Glutamatergic neuron (in vitro differentiated cells): Measurements from ENCODE around the gene DEPDC5. TPM values are rescaled to one million over a fixed set of nuclear protein-coding genes. Genes with fewer than 3 reads are reported as not detected.

ENCODE experiments used
- DNase-seq: peaks from one replicate; pipeline ENCODE4 v3.0.0; 2022
- H3K27ac Mint-ChIP-seq: one replicate; pipeline ENCODE4 v1.8.0; 2020; ENCODE audit warnings: mild to moderate bottlenecking, mixed read lengths, inconsistent platforms; ENCODE audit not compliant: unreplicated experiment
- H3K27me3 Mint-ChIP-seq: one replicate; pipeline ENCODE4 v1.8.0; 2020; ENCODE audit warnings: mild to moderate bottlenecking, moderate library complexity, mixed read lengths, inconsistent platforms; ENCODE audit not compliant: unreplicated experiment
- H3K36me3 Mint-ChIP-seq: one replicate; pipeline ENCODE4 v1.8.0; 2020; ENCODE audit warnings: mild to moderate bottlenecking, mixed read lengths, inconsistent platforms; ENCODE audit not compliant: unreplicated experiment
- H3K4me1 Mint-ChIP-seq: one replicate; pipeline ENCODE4 v1.8.0; 2020; ENCODE audit warnings: mild to moderate bottlenecking, low read depth, mixed read lengths, inconsistent platforms; ENCODE audit not compliant: unreplicated experiment
- H3K4me3 Mint-ChIP-seq: one replicate; pipeline ENCODE4 v1.8.0; 2020; ENCODE audit warnings: mild to moderate bottlenecking, mixed read lengths, inconsistent platforms; ENCODE audit not compliant: unreplicated experiment
- H3K9me3 Mint-ChIP-seq: one replicate; pipeline ENCODE4 v1.8.0; 2020; ENCODE audit warnings: mild to moderate bottlenecking, moderate library complexity, mixed read lengths, inconsistent platforms; ENCODE audit not compliant: unreplicated experiment
- total RNA-seq: library from RNA; stranded (reverse); fragmentation: NEBNext Ultra II Directional; extraction: Animal tissue kit (Norgen Biotek cat#: 25700); gene quantifications from one replicate; pipeline ENCODE4 v1.2.1, GENCODE V29; 2021; ENCODE audit not compliant: unreplicated experiment
- TF ChIP-seq, protein P1 (sequence below): fragments of 200-600 bp; sonication (generic); IDR thresholded peaks from one replicate; pipeline ENCODE4 v1.5.0; 2021; ENCODE audit not compliant: partially characterized antibody, unreplicated experiment

The DEPDC5 gene
- total RNA-seq, 1 donor from 2014 or later, result 32.0 TPM

DNA sequence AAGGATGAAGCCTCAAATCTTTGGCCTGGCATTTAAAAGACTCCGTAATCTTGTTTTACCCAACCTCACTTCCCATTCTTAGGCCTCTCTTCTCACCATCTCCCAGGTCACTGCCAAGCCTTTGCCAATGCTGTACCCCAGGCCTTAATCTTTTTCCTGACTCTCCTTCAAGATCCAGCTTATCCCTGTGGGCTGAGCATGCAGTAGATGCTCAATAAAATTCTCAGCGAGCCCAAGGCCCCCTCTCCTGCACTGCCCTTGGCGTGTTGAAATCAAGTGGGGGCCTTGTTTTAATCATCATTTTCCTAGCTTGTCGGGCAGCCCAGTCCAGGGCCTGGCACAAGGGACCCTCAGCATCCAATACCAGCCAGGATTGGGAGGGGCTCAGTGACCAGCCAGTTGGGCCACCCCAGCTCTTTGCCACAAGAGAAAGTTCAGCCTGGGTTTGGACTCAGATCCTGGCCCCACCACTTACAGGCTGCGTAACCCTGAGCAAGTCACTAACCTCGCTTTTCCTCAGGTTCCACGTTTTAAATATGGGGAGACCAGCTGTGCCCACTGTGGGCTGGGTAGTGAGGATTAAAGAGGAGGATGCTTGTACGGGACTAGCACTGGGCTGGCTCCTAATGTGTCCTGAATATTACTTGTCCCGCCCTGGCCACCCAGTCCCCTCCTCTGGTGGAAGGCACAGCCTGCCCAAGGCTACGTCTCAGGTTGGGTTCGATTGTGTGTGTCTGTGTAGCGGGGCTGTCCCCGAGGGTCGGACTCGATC lies 189.6 kb downstream of the DEPDC5 start:
- no peaks in the 10 kb centered on the region for H3K36me3 Mint-ChIP-seq
- DNase-seq, result no peak
- TF ChIP-seq, protein P1, sequence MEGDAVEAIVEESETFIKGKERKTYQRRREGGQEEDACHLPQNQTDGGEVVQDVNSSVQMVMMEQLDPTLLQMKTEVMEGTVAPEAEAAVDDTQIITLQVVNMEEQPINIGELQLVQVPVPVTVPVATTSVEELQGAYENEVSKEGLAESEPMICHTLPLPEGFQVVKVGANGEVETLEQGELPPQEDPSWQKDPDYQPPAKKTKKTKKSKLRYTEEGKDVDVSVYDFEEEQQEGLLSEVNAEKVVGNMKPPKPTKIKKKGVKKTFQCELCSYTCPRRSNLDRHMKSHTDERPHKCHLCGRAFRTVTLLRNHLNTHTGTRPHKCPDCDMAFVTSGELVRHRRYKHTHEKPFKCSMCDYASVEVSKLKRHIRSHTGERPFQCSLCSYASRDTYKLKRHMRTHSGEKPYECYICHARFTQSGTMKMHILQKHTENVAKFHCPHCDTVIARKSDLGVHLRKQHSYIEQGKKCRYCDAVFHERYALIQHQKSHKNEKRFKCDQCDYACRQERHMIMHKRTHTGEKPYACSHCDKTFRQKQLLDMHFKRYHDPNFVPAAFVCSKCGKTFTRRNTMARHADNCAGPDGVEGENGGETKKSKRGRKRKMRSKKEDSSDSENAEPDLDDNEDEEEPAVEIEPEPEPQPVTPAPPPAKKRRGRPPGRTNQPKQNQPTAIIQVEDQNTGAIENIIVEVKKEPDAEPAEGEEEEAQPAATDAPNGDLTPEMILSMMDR, result no peak
- H3K4me3 Mint-ChIP-seq, result peak overlapping the region; percentile 74
- H3K27ac Mint-ChIP-seq, result peak overlapping the region; percentile 91
- H3K9me3 Mint-ChIP-seq, result peaks cover 2% of the 10 kb centered on the region
- H3K4me1 Mint-ChIP-seq, result peaks cover 9% of the 10 kb centered on the region
- H3K27me3 Mint-ChIP-seq, result peaks cover 7% of the 10 kb centered on the region

DNA sequence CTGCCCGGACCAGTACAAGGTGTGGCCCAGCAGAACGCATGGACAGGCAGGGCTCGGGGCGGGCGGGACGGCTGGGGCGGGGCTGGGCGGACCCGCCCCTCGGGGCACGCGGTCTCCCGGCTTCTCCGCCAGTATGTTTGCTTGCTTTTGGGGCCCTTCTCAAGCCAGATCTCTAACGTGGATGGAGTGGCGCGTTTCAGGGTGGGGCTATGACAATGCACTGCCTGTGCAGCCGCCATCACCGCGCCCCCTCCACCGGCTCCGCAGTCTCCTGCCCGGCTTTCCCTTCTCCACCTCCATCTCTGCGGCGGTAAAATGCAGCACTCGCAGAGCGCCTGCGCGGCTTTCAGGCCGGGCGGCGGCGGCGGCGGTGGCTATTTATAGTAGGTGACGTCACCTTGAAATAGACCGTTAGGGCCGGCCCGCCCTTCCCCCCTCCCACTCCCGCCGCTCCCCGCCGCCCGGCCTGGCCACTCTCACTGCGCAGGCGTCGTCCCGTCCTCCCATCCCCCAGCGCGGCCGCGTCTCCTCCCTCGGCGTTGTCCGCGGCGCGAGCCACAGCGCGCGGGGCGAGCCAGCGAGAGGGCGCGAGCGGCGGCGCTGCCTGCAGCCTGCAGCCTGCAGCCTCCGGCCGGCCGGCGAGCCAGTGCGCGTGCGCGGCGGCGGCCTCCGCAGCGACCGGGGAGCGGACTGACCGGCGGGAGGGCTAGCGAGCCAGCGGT lies 190.3 kb downstream of the DEPDC5 start, which contains the start of gene YWHAH:
TSS of gene YWHAH (plus strand) at position 558 of the 722 bp plus-strand sequence. CDS start 199 bp downstream, outside the sequence.
- Mint-ChIP-seq H3K4me1 (peaks cover 9% of the 10 kb centered on the region), H3K4me3 (peak within 1 kb of the TSS; percentile 89), H3K36me3 (no peaks in the 10 kb centered on the region), H3K27me3 (peaks cover 7% of the 10 kb centered on the region), H3K9me3 (peaks cover 2% of the 10 kb centered on the region), H3K27ac (peak within 1 kb of the TSS; percentile 91)
- peak; percentile 98 for DNase-seq
- TF ChIP-seq, protein P1, result no peak

DNA sequence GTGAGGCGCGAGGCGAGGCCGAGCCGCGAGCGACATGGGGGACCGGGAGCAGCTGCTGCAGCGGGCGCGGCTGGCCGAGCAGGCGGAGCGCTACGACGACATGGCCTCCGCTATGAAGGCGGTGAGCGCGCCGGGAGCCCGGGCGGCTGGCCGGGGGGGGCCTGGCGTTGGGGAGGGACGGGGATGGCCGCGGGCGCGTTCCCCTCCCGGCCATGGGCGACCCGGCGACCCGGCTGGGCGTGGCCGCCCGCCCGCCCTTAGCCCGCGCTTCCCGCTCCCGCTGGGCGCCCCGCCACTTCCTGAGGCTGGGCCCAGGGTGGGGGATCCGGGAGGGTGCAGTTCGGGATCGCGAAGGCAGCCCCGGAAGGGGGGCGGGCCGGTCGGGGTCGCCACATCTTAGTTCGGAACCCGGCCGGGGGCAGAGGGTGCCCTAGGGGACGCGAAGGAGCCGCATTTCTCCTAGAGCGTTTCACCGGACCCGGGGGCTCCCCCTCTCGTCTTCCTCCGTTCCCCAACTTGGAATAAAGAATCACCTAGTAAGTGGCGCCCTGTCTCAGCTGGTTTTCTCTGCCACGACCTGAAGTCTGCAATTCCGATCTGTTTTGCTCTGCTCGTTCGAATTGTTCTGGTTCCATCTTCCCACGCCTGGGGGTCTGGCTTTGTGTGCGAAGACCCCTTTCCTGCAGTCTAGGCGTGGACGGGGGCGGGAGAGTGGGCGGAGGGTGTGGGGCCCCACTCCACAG lies 191.1 kb downstream of the DEPDC5 start:
- TF ChIP-seq, protein P1, result no peak
- H3K36me3 Mint-ChIP-seq, result no peaks in the 10 kb centered on the region
- peaks cover 5% of the 10 kb centered on the region for H3K27me3 Mint-ChIP-seq
- H3K4me1 Mint-ChIP-seq, result peaks cover 9% of the 10 kb centered on the region
- DNase-seq, result peak; percentile 51
- H3K4me3 Mint-ChIP-seq, result no peak overlapping the region
- H3K27ac Mint-ChIP-seq, result no peak overlapping the region
- H3K9me3 Mint-ChIP-seq, result peaks cover 2% of the 10 kb centered on the region

DNA sequence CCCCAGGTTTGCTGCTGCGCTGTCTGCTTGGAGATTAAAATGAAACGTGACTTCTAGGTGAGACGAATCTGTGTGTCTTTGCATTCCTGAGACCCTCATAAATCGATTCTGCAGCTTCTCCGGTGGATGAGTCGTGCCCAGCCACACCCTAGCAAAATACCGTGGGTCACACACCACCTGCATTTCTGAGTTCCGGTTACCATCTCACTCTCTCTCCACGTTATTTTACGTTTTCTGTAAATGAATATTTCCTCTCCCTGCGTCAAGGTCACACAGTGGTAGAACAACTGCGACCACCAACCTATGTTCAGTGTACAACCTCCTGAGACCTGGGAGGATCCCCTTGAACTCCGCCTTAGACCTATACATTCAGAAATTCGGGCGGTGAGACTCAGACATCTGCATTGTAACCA lies 191.6 kb downstream of the DEPDC5 start:
- TF ChIP-seq, protein P1, result no peak
- no peak overlapping the region for H3K4me3 Mint-ChIP-seq
- no peaks in the 10 kb centered on the region for H3K36me3 Mint-ChIP-seq
- H3K4me1 Mint-ChIP-seq, result peaks cover 9% of the 10 kb centered on the region
- H3K9me3 Mint-ChIP-seq, result peaks cover 2% of the 10 kb centered on the region
- no peak overlapping the region for H3K27ac Mint-ChIP-seq
- peaks cover 5% of the 10 kb centered on the region for H3K27me3 Mint-ChIP-seq
- no peak for DNase-seq
